HepG2 (cell line): ENCODE data around the gene SLC9A9. TPM values are rescaled to one million over a fixed set of nuclear protein-coding genes. Genes with fewer than 3 reads are reported as not detected.

Experiments used
- ATAC-seq: fragments of 200-7000 bp; cut with Tn5 transposase; 3 replicates; pipeline ENCODE4 v1.9.1; 2020; ENCODE audit warnings: mild to moderate bottlenecking, moderate library complexity
- BruUV-seq: library from RNA; stranded (reverse); fragments of 400-500 nt; replicated peaks from 2 replicates; lab custom pipeline; 2021; lab: Mats Ljungman, UMichigan
- CTCF ChIA-PET: fragments of 300-600 bp; formaldehyde crosslinking; extraction: SDS; loops from one replicate; lab custom pipeline; 2021; ENCODE audit warnings: low total read pairs, inconsistent platforms, low intra/inter-chr PET ratio; lab: Yijun Ruan, JAX
- POLR2A ChIA-PET: fragments of 350-600 bp; sonication (Branson Sonifier 250); formaldehyde crosslinking; loops from one replicate; lab custom pipeline; 2020; ENCODE audit warnings: antibody characterized with exemption, inconsistent platforms; lab: Yijun Ruan, JAX
- DNase-seq: peaks from one replicate; pipeline ENCODE4 v3.0.0-alpha.2; 2015; ENCODE audit warnings: low spot score
- FAIRE-seq: peaks from 3 replicates; lab custom pipeline; 2011; peaks lifted over from hg19 to GRCh38; lab: Jason Lieb, UNC
- H2AFZ ChIP-seq: one replicate; pipeline ENCODE4 v1.6.1; 2011; ENCODE audit warnings: low read length, inconsistent platforms
- H3K27ac ChIP-seq: fragments of 300-600 bp; 3 replicates; pipeline ENCODE4 v1.8.0; 2011; ENCODE audit warnings: mixed run types, mild to moderate bottlenecking, mixed read lengths, low read length, inconsistent platforms; ENCODE audit not compliant: insufficient read depth; ENCODE audit errors: extremely low read length
- H3K27me3 ChIP-seq, 2 experiments: fragments of 200-600 bp in 1 of 2; 2 replicates in 1 of 2; 3 replicates in 1 of 2; pipeline versions ENCODE4 v1.6.0 to v1.8.0; 2011; ENCODE audit warnings: low read length in 2 of 2, mild to moderate bottlenecking in 2 of 2, moderate library complexity in 2 of 2, inconsistent platforms in 1 of 2; ENCODE audit not compliant: insufficient read depth in 2 of 2, control insufficient read depth in 1 of 2
- H3K36me3 ChIP-seq, 2 experiments: fragments of 200-600 bp in 1 of 2; replicated peaks in 1 of 2; 2 replicates in 1 of 2; 3 replicates in 1 of 2; pipeline versions ENCODE4 v1.5.1 to v1.8.0; 2011; ENCODE audit warnings: low read length in 2 of 2, inconsistent platforms in 1 of 2; ENCODE audit not compliant: insufficient read depth in 2 of 2, control insufficient read depth in 1 of 2
- H3K4me1 ChIP-seq: 2 replicates; pipeline ENCODE4 v1.5.1; 2012; ENCODE audit warnings: low read length, inconsistent platforms; ENCODE audit not compliant: insufficient read depth
- H3K4me2 ChIP-seq: 2 replicates; pipeline ENCODE4 v1.6.0; 2011; ENCODE audit warnings: low read depth, low read length, inconsistent platforms
- H3K4me3 ChIP-seq, 3 experiments: fragments of 200-600 bp in 1 of 3; sonication (generic), shearing (Covaris generic) in 1 of 3; replicated peaks in 1 of 3; 2 replicates each; pipeline ENCODE4 v1.5.1; 2011 to 2016; ENCODE audit warnings: low read length in 3 of 3, inconsistent platforms in 2 of 3, low read depth in 2 of 3, mild to moderate bottlenecking in 2 of 3, control low read depth in 1 of 3, mixed read lengths in 1 of 3; ENCODE audit not compliant: insufficient read depth in 1 of 3
- H3K79me2 ChIP-seq: one replicate; pipeline ENCODE4 v1.6.1; 2011; ENCODE audit warnings: low read length, inconsistent platforms; ENCODE audit not compliant: insufficient read depth
- H3K9ac ChIP-seq: 2 replicates; pipeline ENCODE4 v1.6.0; 2011; ENCODE audit warnings: mild to moderate bottlenecking, low read depth, low read length, inconsistent platforms; ENCODE audit not compliant: insufficient read depth
- H3K9me3 ChIP-seq: 2 replicates; pipeline ENCODE4 v1.5.1; 2012; ENCODE audit warnings: mild to moderate bottlenecking, low read length
- H4K20me1 ChIP-seq: 2 replicates; pipeline ENCODE4 v1.6.0; 2011; ENCODE audit warnings: inconsistent platforms, mild to moderate bottlenecking, low read length, moderate library complexity; ENCODE audit not compliant: insufficient read depth
- CENPT ChIP-seq: sonication (generic); formaldehyde crosslinking; IDR thresholded peaks from 2 replicates; pipeline ENCODE4 v1.8.0; 2022; ENCODE audit warnings: low read depth, mild to moderate bottlenecking, moderate library complexity, missing genetic modification reagents
- CHD4 ChIP-seq: fragments of 200-600 bp; sonication (generic); IDR thresholded peaks from 2 replicates; pipeline ENCODE4 v1.7.0; 2017; ENCODE audit warnings: mild to moderate bottlenecking, low read length, borderline replicate concordance
- IKZF4 ChIP-seq: sonication (generic); formaldehyde crosslinking; IDR thresholded peaks from 2 replicates; pipeline ENCODE4 v1.5.1; 2020; ENCODE audit warnings: borderline replicate concordance, mild to moderate bottlenecking, low read depth, missing genetic modification reagents; ENCODE audit errors: not compliant biosample characterization
- MAF1 ChIP-seq: sonication (generic); formaldehyde crosslinking; IDR thresholded peaks from 2 replicates; pipeline ENCODE4 v1.5.0; 2020; ENCODE audit warnings: missing genetic modification reagents, borderline replicate concordance
- MNT ChIP-seq: fragments of 450-650 bp; IDR thresholded peaks from 2 replicates; pipeline ENCODE4 v1.6.1; 2016
- NFAT5 ChIP-seq: sonication (generic); formaldehyde crosslinking; IDR thresholded peaks from 2 replicates; pipeline ENCODE4 v1.4.0; 2020; ENCODE audit warnings: missing genetic modification reagents
- NFIC ChIP-seq: IDR thresholded peaks from 2 replicates; pipeline ENCODE4 v1.6.1; 2012; ENCODE audit warnings: mild to moderate bottlenecking, low read length, inconsistent platforms
- POLR2AphosphoS5 ChIP-seq: IDR thresholded peaks from 2 replicates; pipeline ENCODE4 v1.6.1; 2012; ENCODE audit warnings: low read depth, low read length
- UBTF ChIP-seq: sonication (generic); formaldehyde crosslinking; IDR thresholded peaks from 2 replicates; pipeline ENCODE4 v1.4.0; 2020; ENCODE audit warnings: mild to moderate bottlenecking, missing genetic modification reagents
- ZNF432 ChIP-seq: sonication (generic); formaldehyde crosslinking; IDR thresholded peaks from 2 replicates; pipeline ENCODE4 v1.5.0; 2020; ENCODE audit warnings: missing genetic modification reagents, mild to moderate bottlenecking, borderline replicate concordance
- ZNF800 ChIP-seq: sonication (generic); formaldehyde crosslinking; IDR thresholded peaks from 2 replicates; pipeline ENCODE4 v1.4.0; 2020; ENCODE audit warnings: missing genetic modification reagents
- WGBS: methylation state at CpG from one replicate; pipeline ENCODE4 v1.1.6; 2017; ENCODE audit warnings: low lambda C conversion rate; 5-methylcytosine and 5-hydroxymethylcytosine counted together
- in situ Hi-C: cut with HindIII; loops from 2 replicates; pipeline ENCODE4 v1.10.0; 2017; ENCODE audit warnings: low pct_unique_long_range_greater_than_20kb; ENCODE audit not compliant: extremely low pct_ligation_motif_present
- intact Hi-C: fragments of 100-400 bp; cut with micrococcal nuclease; formaldehyde crosslinking; loops from one replicate; pipeline ENCODE4 v1.10.0; 2022; ENCODE audit not compliant: unreplicated experiment
- polyA plus RNA-seq, 8 experiments: library from polyadenylated mRNA; depleted of rRNA in 3 of 8; stranded (reverse) in 7 of 8; unstranded in 1 of 8; fragments of >200 nt; fragmentation: Illumina TruSeq in 4 of 8; extraction: Trizol in 4 of 8; gene quantifications; 2 replicates each; pipeline versions ENCODE4 v1.2.1 to v1.2.3, GENCODE V29; 2011 to 2016; ENCODE audit warnings: low read depth in 4 of 8, missing spikeins in 1 of 8, mixed read lengths in 1 of 8; ENCODE audit not compliant: insufficient read depth in 1 of 8
- total RNA-seq, 5 experiments: library from RNA; depleted of rRNA; stranded (reverse); fragments of >200 nt; fragmentation: Illumina TruSeq; extraction: Trizol; gene quantifications; 2 replicates each; pipeline ENCODE4 v1.2.3, GENCODE V29; 2016; ENCODE audit warnings: low read depth in 1 of 5

Gene SLC9A9
- total and polyA plus RNA-seq, 2 of the 13 experiments (the other 11 are each of a cell fraction or from before 2014, with no cell fraction given), result not detected

- no peaks in the 10 kb centered on the region for H3K79me2 ChIP-seq
- ATAC-seq, result no peak
- no peak overlapping the region for H3K4me2 ChIP-seq
- no peaks in the 10 kb centered on the region for H3K27me3 ChIP-seq
- no peak for DNase-seq
- ChIA-PET CTCF (no interaction called here), POLR2A (no interaction called here)
- no peak overlapping the region for H3K9ac ChIP-seq
- H3K36me3 ChIP-seq, result no peaks in the 10 kb centered on the region
- H2AFZ ChIP-seq, result no peak overlapping the region
- WGBS, result 18% methylated on average over 8 of the region's 8 CpGs
- in situ Hi-C loops (no loop called here), intact Hi-C loops (no loop called here)
- H4K20me1 ChIP-seq, result no peaks in the 10 kb centered on the region
- no peak overlapping the region for H3K27ac ChIP-seq
- no peak overlapping the region for H3K4me3 ChIP-seq
- no TSS peak for BruUV-seq
- no peak for FAIRE-seq
- H3K4me1 ChIP-seq, result no peaks in the 10 kb centered on the region
- no peaks in the 10 kb centered on the region for H3K9me3 ChIP-seq
- TF ChIP-seq NFIC (no peak), IKZF4 (CRISPR knock-in tag) (no peak), MNT (no peak), CENPT (CRISPR knock-in tag) (no peak), NFAT5 (CRISPR knock-in tag) (no peak), UBTF (CRISPR knock-in tag) (no peak), MAF1 (CRISPR knock-in tag) (no peak), CHD4 (no peak), ZNF800 (no peak), ZNF432 (no peak), POLR2AphosphoS5 (no peak)
Measured at GRCh38 chr3:143237077-143237627, 611.1 kb downstream of the SLC9A9 start.
